Measurements from ENCODE around the gene CELF5.

Gene CELF5

DNA sequence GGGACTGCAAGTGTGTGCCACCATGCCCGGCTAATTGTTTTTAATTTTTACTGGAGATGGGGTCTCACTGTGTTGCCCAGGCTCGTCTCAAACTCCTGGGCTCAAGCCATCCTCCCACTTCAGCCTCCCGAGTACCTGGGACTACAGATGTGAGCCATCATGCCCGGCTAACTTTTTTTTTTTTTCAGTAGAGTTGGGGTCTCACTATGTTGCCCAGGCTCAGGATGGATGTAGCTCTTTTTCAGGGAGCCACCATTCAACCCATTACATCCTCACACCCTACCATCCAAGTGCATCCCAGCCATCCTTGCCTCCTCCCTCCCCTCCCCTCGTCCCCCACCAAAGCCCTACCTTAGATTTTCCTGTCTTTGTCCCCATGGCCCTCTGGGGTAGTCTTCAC lies 14.9 kb downstream of the CELF5 start:
- no peak for DNase-seq (ENCODE audit: low read depth, low spot score)

DNA sequence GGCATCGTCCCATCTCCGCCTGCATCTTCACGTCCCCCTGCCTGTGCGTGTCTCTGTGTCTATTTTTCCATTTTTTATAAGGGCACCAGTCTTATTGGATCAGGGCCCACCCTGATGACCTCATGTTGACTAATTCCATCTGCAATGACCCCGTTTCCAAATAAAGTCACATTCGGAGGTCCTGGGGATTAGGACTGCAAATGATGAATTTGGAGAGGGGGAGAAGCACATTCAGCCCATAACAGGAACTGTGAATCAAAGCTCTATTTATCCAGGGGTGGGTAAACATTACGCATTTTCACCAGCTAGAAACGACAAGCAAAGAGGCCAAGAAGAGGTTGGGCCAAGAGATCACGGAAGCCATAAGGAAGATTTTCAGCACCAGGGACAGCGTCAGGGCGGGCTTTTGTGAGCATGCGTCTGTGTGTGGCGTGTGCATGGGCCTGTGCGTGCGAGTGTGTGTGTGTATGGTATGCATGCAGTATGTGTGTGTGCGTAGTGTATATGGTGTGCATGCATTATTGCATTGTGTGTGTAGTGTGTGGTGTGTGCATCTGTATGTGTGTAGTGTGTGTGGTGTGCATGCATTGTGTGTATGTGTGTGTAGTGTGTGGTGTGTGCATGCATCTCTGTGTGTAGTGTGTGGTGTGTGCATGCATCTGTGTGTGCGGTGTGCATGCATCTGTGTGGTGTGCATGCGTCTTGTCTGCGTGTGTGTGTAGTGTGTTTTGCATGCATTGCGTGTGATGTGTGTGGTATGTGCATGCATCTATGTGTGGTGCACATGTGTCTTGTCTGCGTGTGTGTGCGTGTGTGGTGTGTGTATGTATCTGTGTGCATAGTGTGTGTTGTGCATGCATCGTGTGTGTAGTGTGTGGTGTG lies 19.6 kb downstream of the CELF5 start:
- peak; percentile 15 for DNase-seq (ENCODE audit: low read depth, low spot score)

DNA sequence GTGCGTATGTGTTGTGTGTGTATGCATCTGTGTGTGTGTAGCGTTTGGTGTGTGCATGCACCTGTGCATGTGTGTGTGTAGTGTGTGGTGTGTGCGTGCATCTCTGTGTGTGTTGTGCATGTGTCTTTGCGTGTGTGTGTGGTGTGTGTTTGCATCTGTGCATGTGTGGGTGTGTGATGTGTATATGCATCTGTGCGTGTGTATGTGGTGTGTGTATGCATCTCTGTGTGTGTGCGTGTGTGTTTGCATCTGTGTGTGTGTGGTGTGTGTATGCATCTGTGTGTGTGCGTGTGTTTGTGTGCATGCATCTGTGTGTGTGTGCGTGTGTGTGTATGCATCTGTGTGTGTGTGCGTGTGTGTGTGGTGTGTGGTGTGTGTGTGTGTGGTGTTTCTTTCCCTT lies 20.6 kb downstream of the CELF5 start:
- no peak for DNase-seq (ENCODE audit: low read depth, low spot score)

DNA sequence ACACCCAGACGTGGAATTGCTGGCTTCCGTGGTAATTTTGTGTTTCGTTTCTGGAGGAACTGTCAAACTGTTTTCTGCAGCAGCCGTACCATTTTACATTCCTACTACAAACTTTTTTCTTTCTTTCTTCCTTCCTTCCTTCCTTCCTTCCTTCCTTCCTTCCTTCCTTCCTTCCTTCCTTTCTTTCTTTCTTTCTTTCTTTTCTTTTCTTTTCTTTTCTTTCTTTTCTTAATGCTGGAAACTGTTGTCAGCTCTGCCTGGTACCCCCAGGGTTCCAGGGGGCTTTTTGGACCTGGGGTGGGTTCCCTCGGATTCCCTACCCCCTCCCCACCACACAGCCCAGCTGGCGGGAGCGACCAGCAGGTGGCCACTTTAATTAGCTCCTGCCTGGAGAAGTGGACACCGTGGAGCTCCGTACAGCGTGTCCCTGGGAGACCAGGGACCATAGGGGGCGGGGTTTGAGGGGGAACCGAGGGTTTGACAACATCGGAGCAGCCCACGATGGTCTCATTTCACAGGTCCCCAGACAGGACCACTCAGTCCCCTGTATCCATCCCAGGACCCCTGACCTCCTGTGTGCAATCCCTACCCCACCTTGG lies 24.4 kb downstream of the CELF5 start:
- no peak for DNase-seq (ENCODE audit: low read depth, low spot score)

DNA sequence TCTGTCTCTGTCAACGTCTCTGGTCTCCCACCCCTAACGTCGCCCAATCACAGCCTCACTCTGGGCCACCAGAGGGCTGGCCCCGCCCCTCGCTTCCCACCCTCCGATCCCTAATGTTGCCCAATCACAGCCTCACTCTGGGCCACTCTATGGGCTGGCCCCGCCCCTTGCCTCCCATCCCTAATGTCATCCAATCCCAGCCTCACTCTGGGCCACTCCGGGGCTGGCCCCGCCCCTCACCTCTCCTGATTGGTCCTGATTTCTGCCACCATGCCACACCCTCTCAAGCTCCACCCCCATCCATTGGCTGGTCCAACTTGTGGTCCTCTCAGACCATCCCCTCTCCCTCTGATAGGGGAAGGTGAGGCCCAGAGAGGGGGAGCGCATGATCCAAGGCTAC lies 24.9 kb downstream of the CELF5 start:
- DNase-seq (ENCODE audit: low read depth, low spot score) = no peak

DNA sequence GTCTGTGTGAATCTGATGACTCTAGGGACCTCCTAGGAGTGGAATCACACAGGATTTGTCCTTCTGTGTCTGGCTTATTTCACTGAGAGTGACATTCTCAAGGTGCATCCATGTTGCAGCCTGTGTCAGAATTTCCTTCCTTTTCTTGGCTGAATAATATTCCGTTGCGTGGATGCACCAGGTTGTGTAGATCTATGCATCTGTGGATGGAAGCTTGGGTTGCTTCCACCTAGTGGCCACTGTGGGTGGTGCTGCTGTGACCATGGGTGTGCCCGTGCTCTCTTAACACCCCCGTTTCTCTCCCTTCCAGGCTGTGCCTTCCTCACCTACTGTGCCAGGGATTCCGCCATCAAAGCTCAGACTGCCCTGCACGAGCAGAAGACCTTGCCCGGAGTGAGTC lies 26.2 kb downstream of the CELF5 start:
- DNase-seq (ENCODE audit: low read depth, low spot score) = no peak

DNA sequence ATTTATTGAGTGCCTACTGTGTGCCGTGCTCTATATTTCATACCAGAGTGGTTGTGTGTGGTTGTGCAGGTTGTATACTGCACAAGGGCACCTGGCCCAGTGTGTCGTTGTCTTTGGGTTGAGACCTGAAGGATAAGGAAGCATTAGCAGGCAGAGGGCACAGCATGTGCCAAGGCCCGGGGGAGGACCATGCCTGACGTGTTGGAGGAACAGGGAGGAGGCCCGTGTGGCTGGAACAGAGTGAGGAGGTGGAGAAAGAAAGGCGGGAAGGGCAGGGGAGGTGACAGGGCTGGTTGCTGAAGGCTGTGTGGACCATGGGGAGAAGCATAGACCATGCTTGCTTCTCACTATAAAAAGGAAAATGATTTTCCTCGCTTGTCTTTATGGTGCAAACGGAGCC lies 26.8 kb downstream of the CELF5 start:
- DNase-seq (ENCODE audit: low read depth, low spot score) = no peak

DNA sequence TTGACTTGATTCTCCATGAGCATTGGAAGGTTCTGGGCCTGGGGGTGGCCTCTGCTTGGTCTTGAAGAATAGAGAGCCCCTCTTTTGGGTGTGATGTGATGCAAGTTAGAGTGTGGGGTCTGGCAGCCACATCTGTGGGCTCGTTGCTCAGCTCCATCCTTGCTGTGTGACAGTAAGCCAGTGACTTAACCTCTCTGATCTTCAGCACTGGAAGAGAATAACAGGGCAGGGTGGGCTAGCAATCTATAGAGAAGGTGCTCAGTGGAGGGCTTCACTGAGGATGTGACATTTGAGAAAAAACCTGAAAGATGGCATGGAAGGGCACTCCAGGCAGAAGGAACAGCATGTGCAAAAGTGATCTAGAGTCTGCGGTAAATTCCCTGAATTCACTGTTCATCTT lies 28.2 kb downstream of the CELF5 start:
- no peak for DNase-seq (ENCODE audit: low read depth, low spot score)

DNA sequence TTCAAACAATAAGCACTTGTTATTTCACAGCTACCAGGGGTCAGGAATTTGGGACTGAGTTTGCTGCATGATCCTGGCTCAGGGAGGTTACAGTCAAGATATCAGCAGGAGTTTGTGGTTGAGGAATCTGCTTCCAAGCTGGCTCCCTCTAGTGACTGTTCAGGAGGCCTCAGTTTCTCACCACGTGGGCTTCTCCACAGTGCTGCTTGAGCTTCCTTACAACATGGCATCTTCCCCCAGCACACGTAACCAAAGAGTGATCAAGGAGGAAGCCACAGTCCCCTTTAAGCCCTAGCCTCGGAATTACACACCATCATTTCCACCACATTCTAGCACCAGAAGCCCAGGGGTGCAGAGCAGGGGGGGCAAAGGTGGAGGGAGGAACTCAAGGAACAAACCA lies 28.8 kb downstream of the CELF5 start:
- no peak for DNase-seq (ENCODE audit: low read depth, low spot score)

DNA sequence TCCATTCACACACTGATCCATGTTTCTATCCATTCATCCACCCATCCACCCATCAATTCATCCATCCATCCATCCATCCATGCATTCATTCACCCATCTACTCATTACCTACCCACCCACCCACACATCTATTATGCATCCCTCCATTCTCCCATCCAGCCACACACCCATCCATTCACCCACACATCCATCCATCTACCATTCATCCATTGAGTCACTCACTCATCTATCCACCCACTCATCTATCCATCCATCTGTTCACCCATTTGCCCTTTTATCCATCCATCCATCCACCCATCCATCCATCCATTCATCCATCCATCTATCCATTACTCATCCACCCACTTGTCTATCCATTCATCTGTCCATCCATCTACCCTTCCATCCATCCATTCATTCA lies 30.1 kb downstream of the CELF5 start:
- DNase-seq (ENCODE audit: low read depth, low spot score) = no peak

DNA sequence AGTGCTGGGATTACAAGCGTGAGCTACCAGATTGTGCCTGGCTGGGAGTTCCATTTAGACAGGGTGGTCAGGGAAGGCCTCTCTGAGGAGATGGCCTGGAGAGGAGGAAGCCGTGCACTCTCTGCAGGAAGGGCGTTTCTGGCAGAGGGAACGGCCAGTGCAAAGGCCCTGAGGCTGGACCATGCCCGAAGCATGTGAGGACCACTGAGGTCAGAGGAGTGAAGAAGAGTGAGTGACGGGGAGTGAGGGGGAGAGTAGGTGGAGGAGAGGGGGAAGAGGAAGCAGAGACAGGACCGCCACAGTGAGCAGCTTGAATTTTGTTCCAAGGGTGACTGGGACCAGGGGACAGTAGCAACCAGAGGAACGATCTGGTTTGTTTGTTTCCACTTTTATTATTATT lies 32.6 kb downstream of the CELF5 start:
- no peak for DNase-seq (ENCODE audit: low read depth, low spot score)

DNA sequence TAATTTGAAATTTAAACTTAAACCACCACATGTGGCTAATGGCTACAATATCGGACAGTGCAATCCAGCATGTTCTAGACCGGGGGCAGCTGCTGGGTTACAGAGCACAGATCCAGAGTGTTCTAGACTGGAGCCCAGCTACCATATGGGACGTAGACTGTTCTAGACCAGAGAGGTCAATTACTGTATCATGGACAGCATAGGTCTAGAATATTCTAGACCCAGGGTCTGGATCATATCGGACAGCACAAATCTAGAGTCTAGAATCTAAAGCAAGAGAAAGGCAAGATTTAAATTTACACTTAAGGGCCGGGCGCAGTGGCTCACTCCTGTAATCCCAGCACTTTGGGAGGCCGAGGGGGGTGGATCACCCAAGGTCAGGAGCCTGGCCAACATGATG lies 37.9 kb downstream of the CELF5 start:
- no peak for DNase-seq (ENCODE audit: low read depth, low spot score)

DNA sequence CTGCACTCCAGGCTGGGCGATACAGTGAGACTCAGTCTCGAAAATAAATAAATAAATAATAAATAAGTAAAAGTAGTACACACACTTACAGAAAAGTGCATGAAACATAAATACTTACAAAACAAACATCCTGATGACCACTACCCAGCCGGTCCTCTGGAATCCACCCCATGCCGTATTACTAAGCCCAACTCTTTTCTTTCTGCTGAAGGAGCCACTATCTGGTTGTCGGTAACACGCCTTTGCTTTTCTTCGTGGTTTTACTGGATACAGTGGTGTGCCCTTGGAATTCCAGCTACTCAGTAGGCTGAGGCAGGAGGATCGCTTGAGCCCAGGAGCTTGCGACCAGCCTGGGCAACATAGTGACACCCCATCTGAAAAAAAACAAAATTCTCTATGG lies 39.4 kb downstream of the CELF5 start:
- DNase-seq (ENCODE audit: low read depth, low spot score) = no peak

DNA sequence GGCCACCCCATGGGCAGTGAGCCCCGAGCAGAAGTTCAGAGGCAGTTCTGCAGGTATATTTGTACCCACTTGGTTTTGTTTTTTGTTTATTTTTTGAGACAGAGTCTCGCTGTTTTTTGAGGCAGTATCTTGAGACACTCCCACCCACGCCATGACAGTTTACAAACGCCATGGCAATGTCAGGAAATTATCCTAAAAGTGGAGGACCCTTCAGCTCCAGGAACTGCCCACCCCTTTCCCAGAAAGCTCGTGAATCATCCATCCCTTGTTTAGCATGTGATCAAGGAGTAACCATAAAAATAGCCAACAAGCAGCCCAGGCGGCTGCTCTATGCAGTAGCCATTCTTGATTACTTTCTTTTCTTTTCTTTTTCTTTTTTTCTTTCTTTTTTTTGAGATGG lies 41.0 kb downstream of the CELF5 start:
- no peak for DNase-seq (ENCODE audit: low read depth, low spot score)

DNA sequence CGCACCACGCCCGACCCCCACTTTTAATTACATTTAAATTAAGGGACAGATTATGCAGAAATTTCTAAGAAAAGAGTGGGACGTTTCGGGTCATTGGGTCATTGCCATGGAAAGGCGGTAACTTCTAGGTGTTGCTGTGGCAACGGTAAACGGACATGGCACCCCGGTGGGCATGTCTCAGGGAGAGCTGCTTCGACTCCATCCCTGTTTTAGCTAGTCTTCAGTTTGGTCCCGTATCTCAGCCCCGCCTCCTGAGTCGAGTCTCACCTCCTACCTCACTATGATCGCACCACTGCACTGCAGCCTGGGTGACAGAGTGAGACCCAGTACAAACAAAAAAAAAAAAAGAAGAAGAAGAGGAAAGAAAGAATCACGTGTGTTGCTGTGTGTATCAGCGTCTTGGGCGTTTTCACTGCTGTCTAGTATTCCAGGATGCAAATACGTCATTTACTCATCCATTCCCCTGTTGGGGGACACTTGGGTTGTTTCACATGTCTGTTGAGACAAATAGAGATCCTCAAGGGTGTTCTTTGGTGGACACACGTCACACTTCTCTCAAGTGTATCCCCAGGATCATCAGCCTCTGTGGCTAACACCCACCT lies 41.7 kb downstream of the CELF5 start:
- no peak for DNase-seq (ENCODE audit: low read depth, low spot score)

DNA sequence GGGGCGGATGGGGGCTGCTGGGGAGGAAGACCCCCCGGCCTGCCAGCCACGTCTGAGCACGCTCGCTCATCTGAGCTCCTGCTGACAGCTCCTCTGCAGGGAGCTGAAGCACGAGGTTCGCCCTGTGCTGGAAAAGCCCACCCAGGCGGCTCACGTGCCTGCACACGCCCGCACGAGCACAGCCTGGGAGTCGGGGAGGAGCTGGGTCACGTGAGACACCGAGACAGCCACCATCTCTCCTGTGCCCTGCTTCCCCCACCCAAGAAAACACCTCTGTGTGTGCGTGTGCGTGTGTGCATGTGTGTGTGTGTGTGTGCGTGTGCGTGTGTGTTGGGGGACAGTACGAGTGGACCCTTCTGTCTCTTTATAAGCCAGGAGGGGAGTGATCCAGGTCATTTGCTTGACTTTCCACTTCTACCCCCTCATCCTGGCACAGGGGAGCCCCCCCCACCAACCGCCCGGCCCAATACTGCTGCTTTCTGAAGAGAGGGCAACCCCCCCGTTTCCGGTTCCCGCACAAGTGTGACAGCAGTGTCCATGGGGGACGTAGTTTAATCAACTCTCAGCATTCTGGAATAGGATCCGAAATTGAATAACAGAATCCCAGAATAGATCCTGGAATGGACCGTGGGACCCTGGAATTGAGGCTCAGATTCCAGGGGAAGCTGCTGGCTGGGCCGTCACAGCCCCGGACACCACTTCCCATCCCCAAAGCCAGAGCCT lies 42.5 kb downstream of the CELF5 start:
- DNase-seq (ENCODE audit: low read depth, low spot score) = no peak

DNA sequence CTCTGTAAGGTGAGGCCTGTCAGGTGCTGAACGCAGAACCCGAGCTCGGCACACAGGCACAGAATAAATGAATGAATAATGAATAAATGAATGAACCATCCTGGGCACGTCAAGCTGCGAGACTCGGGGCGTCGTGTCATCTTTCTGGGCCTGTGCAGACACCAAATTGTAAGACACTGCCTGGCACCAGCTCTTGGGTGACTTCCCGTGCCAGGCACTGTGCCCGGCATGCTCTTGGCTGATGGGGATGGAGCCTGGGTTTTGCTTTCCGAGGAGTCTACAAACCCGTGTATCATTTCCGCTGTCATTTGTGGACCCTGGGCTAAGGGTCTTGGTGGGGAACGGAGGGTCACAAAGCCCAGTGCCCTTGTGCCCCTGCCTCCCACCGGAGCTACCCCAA lies 43.9 kb downstream of the CELF5 start:
- no peak for DNase-seq (ENCODE audit: low read depth, low spot score)

DNA sequence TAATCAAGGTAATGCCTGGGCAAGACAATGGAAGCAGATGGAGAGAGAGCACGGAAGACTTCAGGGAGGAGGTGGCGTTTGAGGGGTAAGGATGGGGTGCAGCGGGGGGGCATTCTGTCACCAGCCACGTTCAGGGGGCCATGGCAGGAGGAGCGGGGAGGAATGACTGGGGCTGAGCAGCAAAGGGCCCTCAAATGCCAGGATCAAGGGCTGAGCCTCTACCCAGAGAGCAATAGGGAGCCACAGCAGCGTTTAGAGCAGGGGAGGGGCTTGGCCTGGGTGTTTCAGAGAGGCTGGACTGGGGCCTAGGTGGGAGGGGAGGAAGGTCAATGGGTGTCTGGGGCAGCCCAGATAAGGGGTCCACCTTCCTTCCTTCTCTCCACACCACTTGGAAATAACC lies 44.3 kb downstream of the CELF5 start:
- DNase-seq (ENCODE audit: low read depth, low spot score) = no peak

DNA sequence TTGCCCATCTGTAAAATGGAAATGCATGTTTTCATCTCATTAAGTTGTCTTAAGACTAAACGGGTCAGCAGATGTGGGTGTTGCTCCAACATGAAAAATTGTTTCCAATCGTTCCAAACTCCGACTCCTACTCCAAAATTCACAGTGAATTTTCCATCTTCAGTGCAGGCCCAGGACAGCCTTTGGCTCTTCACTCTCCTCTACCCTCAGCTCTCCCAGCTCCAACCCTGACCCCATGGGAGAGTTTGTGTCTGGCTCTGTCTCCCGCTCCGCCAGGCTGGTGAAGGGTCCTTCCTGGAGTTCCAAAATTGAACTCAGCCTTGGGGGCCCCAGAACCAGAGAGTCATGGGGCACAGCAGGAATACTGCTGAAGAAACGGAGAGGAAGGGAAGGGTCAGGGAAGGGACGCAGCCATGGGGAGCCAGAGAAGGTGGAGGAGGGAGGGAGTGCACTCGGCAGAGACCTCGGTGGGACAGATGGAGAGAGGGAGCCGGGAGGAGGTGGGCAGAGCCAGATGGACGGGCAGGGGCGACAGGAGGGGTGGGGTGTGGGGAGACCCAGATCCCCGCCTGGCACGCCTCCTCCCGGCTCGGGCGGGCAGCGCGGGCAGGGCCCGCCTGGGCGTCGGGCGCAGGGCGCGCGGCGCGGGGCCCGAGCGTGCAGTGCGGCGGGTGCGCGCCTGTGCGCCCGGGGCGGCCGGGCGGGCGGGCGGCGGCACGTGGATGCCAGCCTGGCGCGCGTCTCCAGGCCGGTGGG lies 45.6 kb downstream of the CELF5 start:
- no peak for DNase-seq (ENCODE audit: low read depth, low spot score)

DNA sequence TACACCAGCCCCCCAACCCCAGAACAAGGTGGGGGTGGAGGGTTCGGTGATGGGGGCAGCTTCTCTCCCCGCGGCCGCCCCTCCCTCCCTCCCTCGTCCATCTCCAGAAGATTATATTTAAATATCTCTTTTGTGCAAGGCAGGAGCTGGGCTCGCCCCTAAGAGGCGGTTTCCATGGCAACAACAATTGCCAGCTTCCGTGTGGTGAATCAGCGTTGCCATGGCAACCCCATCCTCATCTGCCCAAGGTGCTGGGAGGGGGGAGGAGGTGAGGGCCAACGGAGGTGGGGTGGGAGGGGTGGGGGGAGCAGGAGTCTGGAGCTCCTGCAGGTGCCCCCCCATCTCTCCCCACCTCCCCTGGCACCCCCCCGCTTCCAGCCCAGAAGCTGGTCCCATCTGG lies 46.4 kb downstream of the CELF5 start:
- DNase-seq (ENCODE audit: low read depth, low spot score) = no peak

DNA sequence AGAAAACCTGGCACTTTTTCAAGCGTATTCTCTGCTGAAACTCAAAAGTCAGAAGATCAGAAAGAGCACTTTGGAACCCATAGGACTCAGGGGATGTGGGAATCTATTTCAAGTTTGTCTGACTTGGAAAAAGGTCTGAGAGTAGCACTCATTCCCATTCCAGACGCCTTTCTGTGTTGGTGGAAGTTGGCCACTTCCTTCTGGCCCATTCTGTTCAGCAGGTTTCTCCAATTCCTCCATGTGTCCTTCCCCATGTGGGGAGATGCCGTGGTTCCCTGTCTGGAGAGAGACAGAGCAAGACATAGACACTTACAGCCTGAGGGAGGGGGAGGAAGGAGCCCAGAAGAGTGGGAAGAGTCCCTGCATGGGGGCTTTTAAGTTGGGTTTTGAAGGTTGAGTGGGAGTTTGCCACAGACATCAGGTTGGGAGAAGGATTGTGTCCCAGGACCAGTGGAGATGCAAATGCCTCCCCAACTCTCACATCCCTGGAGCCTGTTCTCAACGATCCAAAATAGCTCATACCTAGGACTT lies 48.0 kb downstream of the CELF5 start:
- no peak for DNase-seq (ENCODE audit: low read depth, low spot score)
